H54 (cell line): ENCODE data around the gene ACTR3.

ENCODE experiments used
- DNase-seq: peaks from one replicate; pipeline ENCODE4 v3.0.0; 2011; ENCODE audit warnings: low spot score, mixed read lengths; ENCODE audit not compliant: insufficient read length
- FAIRE-seq: peaks from 3 replicates; lab custom pipeline; 2011; peaks lifted over from hg19 to GRCh38; lab: Jason Lieb, UNC
- POLR2A ChIP-seq: IDR thresholded peaks from 2 replicates; pipeline ENCODE4 v1.6.1; 2011; ENCODE audit warnings: low read depth, mild to moderate bottlenecking, low read length

The ACTR3 gene

DNA sequence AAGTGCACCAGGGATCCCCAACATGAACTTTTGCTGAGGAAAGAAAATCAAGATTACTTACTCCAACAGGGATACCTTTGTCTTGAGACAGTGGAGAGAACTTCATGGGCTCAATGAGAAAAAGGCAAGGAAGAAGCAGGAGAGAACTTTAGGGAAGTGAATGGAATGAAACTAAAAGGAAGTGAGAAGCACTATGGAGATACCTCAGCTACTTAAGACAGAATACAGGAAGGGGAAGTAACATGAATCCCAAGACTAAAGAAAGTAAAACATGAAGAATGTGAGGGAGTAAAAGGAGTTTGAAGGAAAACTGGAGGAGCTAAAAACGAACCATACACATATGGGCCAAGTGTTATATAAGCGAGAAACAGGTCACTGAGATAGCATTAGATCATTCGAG, 32.4 kb upstream of the ACTR3 start:
- no peak for TF ChIP-seq POLR2A
- peak; percentile 30 for FAIRE-seq
- no peak for DNase-seq

DNA sequence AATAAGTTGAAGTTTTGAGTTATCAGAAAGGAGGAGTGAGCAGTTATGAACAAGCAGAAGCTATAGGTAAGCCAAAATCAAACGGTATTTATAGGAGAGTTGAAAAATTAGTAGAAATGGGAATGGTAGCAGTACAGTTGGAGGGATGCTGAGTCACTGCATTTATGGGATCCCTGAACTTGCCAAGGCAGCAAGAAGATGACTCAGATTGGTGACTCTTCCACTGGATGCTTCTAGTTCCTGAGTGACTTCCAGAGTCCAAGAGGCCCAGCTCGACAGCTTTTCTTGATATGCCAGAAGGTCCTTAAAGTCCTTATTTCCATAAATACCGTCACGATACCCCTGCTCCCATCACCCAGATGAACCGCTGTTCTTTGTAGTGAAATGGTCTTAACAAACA, 31.1 kb upstream of the ACTR3 start:
- FAIRE-seq (peak; percentile 99), DNase-seq (peak; percentile 62)
- no peak for TF ChIP-seq POLR2A

DNA sequence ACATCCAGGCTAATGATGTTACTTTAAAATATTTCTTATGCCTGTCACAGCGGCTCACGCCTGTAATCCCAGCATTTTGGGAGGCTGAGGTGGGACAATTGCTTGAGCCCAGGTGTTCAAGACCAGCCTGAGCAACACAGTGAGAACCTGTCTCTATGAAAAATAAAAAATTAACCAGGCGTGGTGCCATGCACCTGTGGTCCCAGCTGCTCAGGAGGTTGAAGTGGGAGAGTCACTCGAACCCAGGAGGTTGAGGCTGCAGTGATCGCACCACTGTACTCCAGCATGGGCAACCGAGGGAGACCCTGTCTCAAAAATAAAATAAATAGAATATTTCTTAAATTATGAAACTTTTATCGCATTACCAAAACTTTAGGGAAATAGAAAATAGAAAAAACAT, 28.1 kb upstream of the ACTR3 start:
- DNase-seq (no peak), FAIRE-seq (no peak)
- no peak for TF ChIP-seq POLR2A

DNA sequence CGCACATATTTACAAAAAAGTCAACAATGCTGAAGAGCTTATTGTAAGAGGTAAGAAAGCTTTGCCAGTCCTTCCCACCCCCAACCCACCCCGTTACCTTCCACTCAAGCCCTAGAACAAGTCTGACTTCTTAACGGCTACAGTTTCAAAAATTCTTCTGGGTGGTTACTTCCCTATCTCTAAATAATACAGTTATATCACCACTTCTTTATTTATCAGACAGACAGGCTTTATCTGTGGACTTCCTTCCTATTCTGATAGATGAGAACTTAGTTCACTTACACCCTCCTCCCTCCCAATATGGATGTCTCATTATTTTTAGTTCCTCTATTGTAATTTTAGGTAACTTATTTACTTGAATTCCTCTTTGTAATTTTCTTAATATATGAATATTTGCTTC, 26.7 kb upstream of the ACTR3 start:
- DNase-seq: no peak
- TF ChIP-seq POLR2A: no peak

DNA sequence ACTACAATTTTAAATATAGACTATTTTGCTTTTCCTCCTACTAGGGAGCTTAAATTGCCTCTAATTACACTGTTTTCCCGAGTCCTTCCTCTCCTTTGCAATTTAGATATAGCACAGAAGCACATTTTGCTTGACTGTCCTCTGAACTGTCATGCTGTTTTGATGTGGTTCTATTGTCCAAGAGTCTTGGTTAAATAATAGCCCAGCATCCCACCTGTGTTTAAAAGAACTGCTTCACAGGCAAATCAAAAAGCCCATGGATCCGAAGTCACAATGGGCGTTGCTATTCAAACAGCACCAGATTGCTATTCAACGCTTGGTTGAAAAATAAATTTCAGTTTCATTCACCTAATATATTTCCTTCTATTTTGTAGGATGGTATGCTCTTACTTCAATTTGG, 22.3 kb upstream of the ACTR3 start:
- TF ChIP-seq POLR2A: no peak
- FAIRE-seq (no peak), DNase-seq (no peak)

More for the DNA sequence above, 26.7 kb upstream of the ACTR3 start:
- FAIRE-seq: no peak

DNA sequence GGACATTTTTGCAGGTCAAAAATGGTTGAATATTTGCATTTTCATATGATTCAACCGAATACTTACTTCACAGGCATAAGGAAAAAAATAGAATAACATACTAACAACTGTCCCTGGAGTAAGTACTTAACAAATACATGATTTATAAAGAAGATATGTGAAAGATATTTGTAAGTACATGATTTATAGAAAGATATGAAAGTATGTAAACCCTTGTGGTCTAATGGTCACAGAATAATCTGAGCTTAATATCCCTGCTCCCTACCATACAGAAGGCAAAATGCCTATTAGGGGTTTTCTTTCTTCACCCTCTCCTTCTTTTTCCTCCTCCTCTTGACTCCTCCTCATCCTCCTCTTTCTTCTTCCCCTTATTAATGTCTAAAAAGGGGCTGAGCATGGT, 20.6 kb upstream of the ACTR3 start:
- no peak for TF ChIP-seq POLR2A
- no peak for FAIRE-seq

DNA sequence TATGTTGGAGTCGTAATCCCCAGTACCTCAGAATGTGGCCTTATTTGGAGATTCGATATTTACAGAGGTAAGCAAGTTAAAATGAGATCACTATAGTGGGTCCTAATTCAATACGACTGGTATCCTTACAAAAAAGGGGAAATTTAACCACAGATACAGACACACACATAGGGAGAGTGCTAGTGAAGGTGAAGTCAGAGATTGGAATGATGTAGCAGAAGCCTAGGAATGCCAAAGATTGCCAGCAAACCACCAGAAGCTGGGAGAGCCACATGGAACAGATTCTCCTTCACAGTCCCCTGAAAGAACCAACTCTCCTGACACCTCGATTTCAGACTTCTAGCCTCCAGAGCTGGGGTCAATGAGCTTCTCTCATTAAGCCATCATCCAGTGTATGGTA, 17.7 kb upstream of the ACTR3 start:
- no peak for FAIRE-seq
- TF ChIP-seq POLR2A: no peak
- DNase-seq: no peak

More for the DNA sequence above, 20.6 kb upstream of the ACTR3 start:
- DNase-seq: no peak

DNA sequence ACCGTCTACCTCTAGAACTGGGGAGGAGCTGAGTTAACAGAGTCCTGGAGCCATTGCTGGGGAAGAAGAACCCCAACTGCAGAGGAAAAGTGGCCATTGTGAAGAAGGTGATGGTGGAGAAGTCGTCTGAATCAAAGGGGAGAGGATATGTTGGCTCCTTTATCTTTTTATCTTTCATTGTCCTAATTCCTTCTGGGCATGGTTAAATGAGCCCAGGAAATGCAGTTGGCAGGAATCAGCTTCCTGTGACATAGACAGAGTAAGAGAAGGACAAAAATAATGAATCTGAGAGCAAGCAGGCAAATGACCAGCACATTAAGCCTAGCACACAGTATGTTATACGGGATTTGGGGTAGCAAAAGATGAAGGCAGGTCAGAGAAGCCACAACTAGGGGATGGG, 16.0 kb upstream of the ACTR3 start:
- DNase-seq (no peak), FAIRE-seq (no peak)
- TF ChIP-seq POLR2A: no peak

DNA sequence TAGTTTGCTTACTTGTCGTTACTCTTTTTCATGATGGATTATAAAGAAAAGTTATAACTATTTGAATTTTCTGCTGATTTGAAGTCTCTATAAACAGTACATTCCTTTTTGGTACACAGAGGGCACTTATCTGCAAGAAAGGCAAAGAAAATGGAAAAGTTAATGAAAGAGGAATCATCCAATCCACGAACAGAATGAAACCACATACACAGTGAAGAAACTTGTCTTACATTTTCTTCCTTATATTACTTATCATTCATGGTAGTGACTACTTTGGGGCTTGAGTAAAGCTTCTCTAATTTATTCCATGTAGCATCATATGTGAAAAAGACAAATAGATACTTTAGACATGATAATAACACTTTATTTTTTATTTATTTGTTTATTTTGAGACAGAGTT, 14.8 kb upstream of the ACTR3 start:
- no peak for TF ChIP-seq POLR2A
- no peak for FAIRE-seq
- no peak for DNase-seq

DNA sequence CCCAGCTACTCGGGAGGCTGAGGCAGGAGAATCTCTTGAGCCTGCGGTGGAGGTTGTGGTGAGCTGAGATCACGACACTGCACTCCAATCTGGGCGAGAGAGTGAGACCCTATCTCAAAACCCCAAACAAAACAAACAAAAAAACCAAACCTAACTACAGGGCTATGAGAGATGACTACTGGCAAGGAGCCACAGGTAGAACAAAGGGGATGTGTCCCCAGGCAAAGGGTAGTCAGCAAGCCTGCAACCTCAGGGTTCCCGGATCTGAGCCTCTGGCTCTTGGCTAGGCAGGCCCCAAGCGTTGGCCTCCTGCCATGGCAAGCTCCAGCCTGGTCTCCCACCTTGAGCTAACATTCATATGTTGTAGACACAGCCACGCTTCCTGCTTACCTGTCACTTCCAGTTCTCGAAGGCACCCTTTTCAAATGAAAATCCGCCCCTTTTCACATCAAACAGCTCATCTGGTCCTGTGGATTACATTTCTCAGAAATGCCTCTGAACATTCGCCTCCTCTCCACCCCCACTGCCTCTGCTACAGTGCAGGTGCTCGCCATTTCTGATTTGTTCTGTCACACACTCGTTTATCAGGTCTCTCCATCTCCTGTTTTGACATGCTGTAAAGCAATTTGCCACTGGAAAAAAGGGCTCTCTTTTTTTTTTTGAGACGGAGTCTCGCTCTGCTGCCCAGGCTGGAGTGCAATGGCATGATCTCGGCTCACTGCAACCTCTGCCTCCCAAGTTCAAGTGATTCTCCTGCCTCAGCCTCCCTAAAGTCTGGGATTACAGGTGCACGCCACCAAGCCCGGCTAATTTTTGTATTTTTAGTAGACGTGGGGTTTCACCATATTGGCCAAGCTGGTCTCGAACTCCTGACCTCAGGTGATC, 13.1 kb upstream of the ACTR3 start:
- FAIRE-seq (no peak), DNase-seq (no peak)
- TF ChIP-seq POLR2A: no peak

DNA sequence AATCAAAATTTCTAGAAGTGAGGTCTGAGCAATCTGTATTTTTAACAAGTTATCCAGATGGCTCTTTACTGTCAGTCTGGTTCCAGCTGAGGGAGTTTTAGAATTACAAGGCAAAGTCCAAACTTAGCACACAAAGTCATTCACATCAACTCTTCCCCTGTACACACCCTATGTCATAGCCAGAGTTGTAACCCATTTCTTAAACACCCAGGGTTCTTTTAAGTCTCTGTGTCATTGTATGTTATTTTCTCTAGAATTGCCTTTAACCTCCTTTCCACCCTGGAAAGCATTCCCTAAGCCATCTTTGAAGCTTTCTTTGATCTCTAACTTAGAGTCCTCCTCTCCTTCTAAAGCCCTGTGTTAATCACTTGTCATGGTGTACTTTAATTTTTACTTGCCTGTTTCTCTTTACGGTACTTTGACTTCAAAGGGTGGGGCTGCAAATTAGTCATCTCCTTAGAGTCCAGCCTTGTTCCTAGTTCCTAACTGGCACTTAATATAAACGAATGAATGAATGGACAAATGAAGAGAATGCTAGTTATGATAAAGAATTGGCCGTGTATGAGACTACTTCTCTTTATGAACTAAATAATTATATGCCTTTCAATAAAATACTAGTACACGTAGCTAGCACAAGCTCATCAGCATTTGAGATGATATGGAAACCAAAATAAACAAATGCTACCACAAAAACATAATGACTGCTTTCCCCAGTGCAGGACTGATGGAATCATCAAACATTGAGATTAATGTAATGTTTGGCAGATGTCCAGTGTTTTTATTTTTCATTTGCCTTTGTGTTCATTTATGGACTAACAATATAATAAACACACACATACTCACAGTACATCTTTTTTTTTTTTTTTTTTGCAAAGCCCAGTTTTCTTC, 11.9 kb upstream of the ACTR3 start:
- no peak for TF ChIP-seq POLR2A
- peak; percentile 89 for FAIRE-seq
- no peak for DNase-seq

DNA sequence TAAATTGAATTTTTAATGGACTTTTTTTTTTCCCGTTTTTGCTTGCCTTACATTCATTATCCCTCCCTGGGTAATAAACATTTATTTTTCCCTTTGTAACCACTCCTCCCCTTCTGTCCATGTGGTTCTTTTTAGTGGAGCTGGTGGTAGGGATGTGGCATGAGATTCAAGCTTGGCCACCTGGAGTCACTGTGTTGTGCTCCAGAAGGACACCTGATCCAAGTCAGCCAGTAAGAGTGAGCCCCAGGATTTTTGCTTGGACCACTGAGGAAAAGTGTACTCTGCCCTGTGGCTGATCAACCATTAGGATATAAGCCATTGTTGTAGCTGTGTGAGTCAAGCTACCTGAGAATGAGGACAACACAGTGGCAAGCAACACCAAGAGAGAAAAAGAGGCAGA, 11.1 kb upstream of the ACTR3 start:
- no peak for TF ChIP-seq POLR2A
- FAIRE-seq (no peak), DNase-seq (no peak)

DNA sequence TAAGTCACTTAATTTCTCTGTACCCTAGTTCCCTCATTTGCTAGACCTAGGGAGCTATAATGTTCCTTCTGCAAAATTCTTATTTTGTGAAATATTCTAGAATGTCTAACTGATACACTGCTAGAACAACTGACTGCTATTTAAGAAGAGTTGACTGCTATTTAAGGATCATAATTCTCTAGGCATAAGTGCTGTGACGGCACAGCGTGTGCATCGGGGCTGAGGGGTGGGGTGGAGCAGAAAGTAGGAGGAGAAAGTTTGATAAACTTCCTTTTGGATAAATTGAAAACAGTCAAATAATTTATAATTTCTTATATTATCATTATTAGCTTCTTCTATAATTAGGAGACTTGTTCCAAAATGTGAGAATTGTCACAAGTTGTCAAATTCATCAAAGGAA, 10.4 kb upstream of the ACTR3 start:
- no peak for DNase-seq
- FAIRE-seq: no peak
- TF ChIP-seq POLR2A: no peak

DNA sequence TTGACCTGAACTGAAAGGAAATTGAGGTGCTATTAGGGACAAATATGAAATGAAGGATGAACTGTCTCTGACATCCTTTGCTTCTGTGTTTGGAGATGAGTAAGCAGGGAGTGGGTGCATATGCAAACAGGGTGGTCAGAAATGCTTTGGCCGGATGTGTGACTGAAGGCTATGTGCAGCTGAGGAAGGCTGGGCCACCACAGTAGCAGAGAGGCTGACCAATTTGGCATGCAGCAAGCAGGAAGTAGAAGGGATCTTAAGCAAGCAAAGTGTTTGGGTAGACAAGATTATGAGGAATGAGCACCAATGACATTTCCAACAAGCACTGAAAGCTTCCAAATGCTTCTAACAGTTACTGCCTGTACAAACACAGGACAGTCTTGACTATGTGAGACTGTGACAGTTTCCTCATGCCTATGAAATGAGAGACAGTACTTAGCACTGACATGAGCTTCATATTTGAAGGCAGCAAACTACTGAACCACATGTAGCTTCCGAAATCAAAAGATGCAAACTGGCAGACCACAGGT, 3.3 kb upstream of the ACTR3 start:
- peak; percentile 94 for FAIRE-seq
- no peak for DNase-seq
- TF ChIP-seq POLR2A: no peak
